ENCODE measurements around the gene ZNF618.

GRCh38 chr9:113844466-113844865, 31.6 kb upstream of the ZNF618 start:
- TF ChIP-seq CTCF (IDR thresholded peaks at IDR 0.05; ENCODE audit: low read depth, low read length, poor library complexity, severe bottlenecking), result no peak
- TF ChIP-seq EZH2phosphoT487 (IDR thresholded peaks at IDR 0.05; ENCODE audit: borderline replicate concordance, low read length), result no peak
